SJCRH30 (cell line): ENCODE measurements around the gene FAM110A. TPM values are rescaled to one million over a fixed set of nuclear protein-coding genes. Genes with fewer than 3 reads are reported as not detected.

Source experiments
- DNase-seq, 2 experiments: peaks; one replicate each; pipeline ENCODE4 v3.0.0-alpha.2; 2015 to 2020
- H3K27ac ChIP-seq: fragments of 250-450 bp; sonication (Bioruptor Pico); 2 replicates; pipeline ENCODE4 v1.5.1; 2020; ENCODE audit warnings: mild to moderate bottlenecking, moderate library complexity
- H3K27me3 ChIP-seq: fragments of 250-450 bp; sonication (Bioruptor Pico); 2 replicates; pipeline ENCODE4 v1.5.1; 2020; ENCODE audit warnings: mild to moderate bottlenecking, moderate library complexity
- H3K36me3 ChIP-seq: fragments of 250-450 bp; sonication (Bioruptor Pico); 2 replicates; pipeline ENCODE4 v1.5.1; 2020; ENCODE audit warnings: mild to moderate bottlenecking, moderate library complexity
- H3K4me1 ChIP-seq: fragments of 250-450 bp; sonication (Bioruptor Pico); 2 replicates; pipeline ENCODE4 v1.5.1; 2020; ENCODE audit warnings: mild to moderate bottlenecking, moderate library complexity
- H3K4me3 ChIP-seq: fragments of 250-450 bp; sonication (Bioruptor Pico); 2 replicates; pipeline ENCODE4 v1.5.1; 2020; ENCODE audit warnings: mild to moderate bottlenecking, moderate library complexity
- H3K9me3 ChIP-seq: fragments of 250-450 bp; sonication (Bioruptor Pico); replicated peaks from 2 replicates; pipeline ENCODE4 v1.5.1; 2020; ENCODE audit warnings: mild to moderate bottlenecking, moderate library complexity
- total RNA-seq: library from RNA; depleted of rRNA; stranded (reverse); fragments of >200 nt; shearing (Covaris generic); gene quantifications from 2 replicates; pipeline ENCODE4 v1.2.3, GENCODE V29; 2014

The FAM110A gene
- total RNA-seq, 1 experiment from 2014 or later: 45.1 TPM

GRCh38 chr20:831251-831650 is 2.3 kb upstream of the FAM110A start:
- peaks cover 6% of the 10 kb centered on the region for H3K4me1 ChIP-seq
- no peaks in the 10 kb centered on the region for H3K36me3 ChIP-seq
- H3K4me3 ChIP-seq: no peak overlapping the region
- H3K27ac ChIP-seq: no peak overlapping the region
- DNase-seq: no peak
- H3K9me3 ChIP-seq: no peaks in the 10 kb centered on the region
- no peaks in the 10 kb centered on the region for H3K27me3 ChIP-seq

- Histone ChIP-seq H3K4me1 (peaks cover 11% of the 10 kb centered on the region), H3K36me3 (no peaks in the 10 kb centered on the region), H3K4me3 (no peak overlapping the region), H3K27me3 (no peaks in the 10 kb centered on the region), H3K27ac (no peak overlapping the region), H3K9me3 (no peaks in the 10 kb centered on the region)
- no peak for DNase-seq
Measured at GRCh38 chr20:831956-832355, 1.6 kb upstream of the FAM110A start.

- no peaks in the 10 kb centered on the region for H3K9me3 ChIP-seq
- peak overlapping the region; percentile 95; the same call in 1 of the 2 replicates for H3K27ac ChIP-seq
- no peak for DNase-seq
- H3K4me1 ChIP-seq: peaks cover 21% of the 10 kb centered on the region
- no peaks in the 10 kb centered on the region for H3K36me3 ChIP-seq
- H3K27me3 ChIP-seq: no peaks in the 10 kb centered on the region
- peak overlapping the region; percentile 90 for H3K4me3 ChIP-seq
Measured at GRCh38 chr20:833121-833449, 430 bp upstream of the FAM110A start.

GRCh38 chr20:834151-834746 is 734 bp downstream of the FAM110A start:
- Histone ChIP-seq H3K9me3 (no peaks in the 10 kb centered on the region), H3K4me1 (peaks cover 28% of the 10 kb centered on the region), H3K36me3 (no peaks in the 10 kb centered on the region), H3K27ac (peak overlapping the region; percentile 95), H3K27me3 (no peaks in the 10 kb centered on the region), H3K4me3 (peak overlapping the region; percentile 90)
- peak in 1 of 2 experiments; percentile 40 for DNase-seq

GRCh38 chr20:835608-836045 is 2.1 kb downstream of the FAM110A start:
- H3K27me3 ChIP-seq: no peaks in the 10 kb centered on the region
- peak overlapping the region; percentile 95 for H3K27ac ChIP-seq
- peak overlapping the region; percentile 90 for H3K4me3 ChIP-seq
- H3K36me3 ChIP-seq: peaks cover 2% of the 10 kb centered on the region; the same call in 1 of the 2 replicates
- H3K9me3 ChIP-seq: no peaks in the 10 kb centered on the region
- peak; percentile 95 to 96 for DNase-seq
- H3K4me1 ChIP-seq: peaks cover 28% of the 10 kb centered on the region

- H3K27me3 ChIP-seq: no peaks in the 10 kb centered on the region
- H3K4me3 ChIP-seq: peak overlapping the region; percentile 3; the same call in 1 of the 2 replicates
- peak overlapping the region; percentile 28; the same call in 1 of the 2 replicates for H3K27ac ChIP-seq
- peaks cover 5% of the 10 kb centered on the region; the same call in 1 of the 2 replicates for H3K36me3 ChIP-seq
- no peaks in the 10 kb centered on the region for H3K9me3 ChIP-seq
- no peak for DNase-seq
- H3K4me1 ChIP-seq: peaks cover 28% of the 10 kb centered on the region
Measured at GRCh38 chr20:836190-836589, 2.7 kb downstream of the FAM110A start.

GRCh38 chr20:839015-839414 is 5.5 kb downstream of the FAM110A start:
- Histone ChIP-seq H3K27ac (0 out of 2 replicates have a peak overlapping the region, but pooled peaks have one; percentile 2), H3K4me1 (peaks cover 29% of the 10 kb centered on the region), H3K36me3 (peaks cover 5% of the 10 kb centered on the region; the same call in 1 of the 2 replicates), H3K4me3 (no peak overlapping the region), H3K27me3 (no peaks in the 10 kb centered on the region), H3K9me3 (no peaks in the 10 kb centered on the region)
- no peak for DNase-seq

GRCh38 chr20:839626-840025 is 6.1 kb downstream of the FAM110A start:
- Histone ChIP-seq H3K9me3 (no peaks in the 10 kb centered on the region), H3K4me1 (peaks cover 32% of the 10 kb centered on the region), H3K27me3 (no peaks in the 10 kb centered on the region), H3K36me3 (peaks cover 5% of the 10 kb centered on the region; the same call in 1 of the 2 replicates), H3K27ac (no peak overlapping the region), H3K4me3 (no peak overlapping the region)
- no peak for DNase-seq

- Histone ChIP-seq H3K4me3 (no peak overlapping the region), H3K9me3 (no peaks in the 10 kb centered on the region), H3K27me3 (no peaks in the 10 kb centered on the region), H3K36me3 (peaks cover 8% of the 10 kb centered on the region), H3K4me1 (peaks cover 27% of the 10 kb centered on the region), H3K27ac (no peak overlapping the region)
- DNase-seq: no peak
Measured at GRCh38 chr20:840503-840857, 7.0 kb downstream of the FAM110A start.

GRCh38 chr20:840858-841567 is 7.5 kb downstream of the FAM110A start:
- no peak for DNase-seq
- Histone ChIP-seq H3K27ac (no peak overlapping the region), H3K36me3 (peaks cover 14% of the 10 kb centered on the region), H3K4me3 (no peak overlapping the region), H3K4me1 (peaks cover 27% of the 10 kb centered on the region), H3K9me3 (no peaks in the 10 kb centered on the region), H3K27me3 (no peaks in the 10 kb centered on the region)

- Histone ChIP-seq H3K9me3 (no peaks in the 10 kb centered on the region), H3K27me3 (no peaks in the 10 kb centered on the region), H3K4me1 (peaks cover 26% of the 10 kb centered on the region), H3K36me3 (peaks cover 18% of the 10 kb centered on the region), H3K4me3 (no peak overlapping the region), H3K27ac (no peak overlapping the region)
- DNase-seq: no peak
Measured at GRCh38 chr20:841568-842546, 8.3 kb downstream of the FAM110A start.

GRCh38 chr20:842547-842940 is 9.0 kb downstream of the FAM110A start:
- H3K4me1 ChIP-seq: peaks cover 27% of the 10 kb centered on the region
- no peaks in the 10 kb centered on the region for H3K9me3 ChIP-seq
- H3K27ac ChIP-seq: no peak overlapping the region
- H3K27me3 ChIP-seq: no peaks in the 10 kb centered on the region
- H3K36me3 ChIP-seq: peaks cover 18% of the 10 kb centered on the region
- no peak for DNase-seq
- no peak overlapping the region for H3K4me3 ChIP-seq

GRCh38 chr20:843912-844311 is 10.4 kb downstream of the FAM110A start:
- Histone ChIP-seq H3K27me3 (no peaks in the 10 kb centered on the region), H3K4me1 (peaks cover 30% of the 10 kb centered on the region), H3K36me3 (peaks cover 18% of the 10 kb centered on the region)

GRCh38 chr20:844473-845225 is 11.1 kb downstream of the FAM110A start:
- Histone ChIP-seq H3K4me1 (peaks cover 34% of the 10 kb centered on the region), H3K27me3 (no peaks in the 10 kb centered on the region), H3K27ac (peak overlapping the region; percentile 99), H3K36me3 (peaks cover 22% of the 10 kb centered on the region), H3K9me3 (no peaks in the 10 kb centered on the region), H3K4me3 (peak overlapping the region; percentile 78)
- DNase-seq: peak; percentile 97

More at GRCh38 chr20:843912-844311, 10.4 kb downstream of the FAM110A start:
- peak overlapping the region; percentile 99; the same call in 1 of the 2 replicates for H3K27ac ChIP-seq
- no peak for DNase-seq
- H3K4me3 ChIP-seq: no peak overlapping the region
- no peaks in the 10 kb centered on the region for H3K9me3 ChIP-seq
